Stimulated activated CD4-positive, alpha-beta T cell treated with anti-CD3 and anti-CD28 coated beads, Interleukin-15, amount 100 ng/mL, for 48 hours (primary cell): ENCODE results near the gene MTCL1.
A peak's percentile ranks its signal among the peaks of the same experiment; 100 is the strongest.

Source experiments
- DNase-seq, 2 donors: peaks; one replicate each; pipeline ENCODE4 v3.0.0-alpha.2; 2020; ENCODE audit warnings: low read depth in 2 of 2

The MTCL1 gene

DNA sequence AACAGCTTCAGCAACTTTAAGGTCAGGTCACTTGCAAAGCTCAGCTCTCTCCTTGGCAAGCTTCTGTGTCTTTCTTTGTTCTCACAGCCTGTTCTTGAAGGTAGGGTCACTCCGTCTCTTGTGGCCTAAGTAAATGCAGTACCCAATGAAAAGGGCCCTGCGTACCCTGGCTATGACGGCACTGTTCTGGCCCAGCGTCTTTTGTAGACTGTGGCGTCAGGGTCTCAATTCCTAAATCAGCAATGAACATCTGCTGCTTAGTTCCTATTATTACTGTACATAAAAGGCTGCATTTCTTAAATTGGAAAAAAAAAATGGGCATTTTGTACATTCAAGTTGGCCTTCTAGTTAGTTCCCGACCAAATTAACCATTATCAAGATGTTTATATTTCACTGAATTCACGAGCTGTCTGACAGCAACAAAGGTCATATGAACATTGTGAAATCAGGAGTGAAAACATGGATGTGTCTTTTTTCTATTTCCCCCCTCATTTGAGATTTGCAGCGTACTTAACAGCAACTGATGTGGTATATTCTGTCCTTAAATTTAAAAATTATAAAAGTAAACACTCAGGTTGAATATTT lies 17.0 kb upstream of the MTCL1 start:
- DNase-seq, result no peak

GRCh38 chr18:8688816-8689215 lies 16.5 kb upstream of the MTCL1 start:
- DNase-seq, result no peak

DNA sequence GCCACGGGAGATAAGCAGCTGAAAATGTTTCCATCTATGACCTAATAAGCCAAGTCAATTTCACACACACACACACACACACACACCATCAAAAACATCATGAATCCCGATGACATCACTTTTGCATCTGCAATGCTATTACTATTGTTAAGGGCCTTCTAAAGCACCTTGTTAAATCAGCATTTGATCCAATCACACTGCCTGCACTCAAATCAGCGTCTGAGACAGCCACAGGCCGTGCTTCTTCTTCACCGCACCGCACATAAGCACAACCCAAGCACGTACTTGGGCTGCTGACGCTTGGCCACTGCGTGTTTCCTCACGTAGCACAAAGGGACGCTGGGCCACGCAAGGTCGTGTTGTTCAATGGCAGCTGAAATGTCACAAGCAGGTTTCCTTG lies 15.8 kb upstream of the MTCL1 start:
- DNase-seq, result no peak

- no peak for DNase-seq
These were observed 10.5 kb upstream of the MTCL1 start for GRCh38 chr18:8694891-8695290.

GRCh38 chr18:8695932-8696517 lies 9.3 kb upstream of the MTCL1 start:
- DNase-seq, result no peak

- DNase-seq, result peak; percentile 33 to 61
These were observed 8.6 kb upstream of the MTCL1 start for GRCh38 chr18:8696749-8697211.

GRCh38 chr18:8699126-8699525 lies 6.2 kb upstream of the MTCL1 start:
- no peak for DNase-seq

DNA sequence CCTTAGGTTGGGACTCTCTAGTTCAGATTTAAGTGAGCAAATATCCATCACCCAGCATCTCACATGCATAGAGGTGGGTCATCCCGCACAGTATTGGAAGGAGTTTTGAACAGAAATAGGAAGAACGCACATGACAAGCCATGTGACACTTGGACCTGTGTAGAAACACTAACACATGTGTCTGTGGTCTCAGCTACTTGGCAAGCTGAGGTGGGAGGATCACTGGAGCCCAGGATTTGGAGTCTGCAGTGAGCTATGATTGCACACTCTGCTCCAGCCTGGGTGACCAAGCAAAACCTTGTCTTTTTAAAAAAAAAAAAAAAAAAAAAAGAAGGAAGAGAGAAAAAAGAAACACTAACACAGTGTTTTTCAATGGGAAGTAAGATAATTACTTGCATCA lies 5.4 kb upstream of the MTCL1 start:
- no peak for DNase-seq

DNA sequence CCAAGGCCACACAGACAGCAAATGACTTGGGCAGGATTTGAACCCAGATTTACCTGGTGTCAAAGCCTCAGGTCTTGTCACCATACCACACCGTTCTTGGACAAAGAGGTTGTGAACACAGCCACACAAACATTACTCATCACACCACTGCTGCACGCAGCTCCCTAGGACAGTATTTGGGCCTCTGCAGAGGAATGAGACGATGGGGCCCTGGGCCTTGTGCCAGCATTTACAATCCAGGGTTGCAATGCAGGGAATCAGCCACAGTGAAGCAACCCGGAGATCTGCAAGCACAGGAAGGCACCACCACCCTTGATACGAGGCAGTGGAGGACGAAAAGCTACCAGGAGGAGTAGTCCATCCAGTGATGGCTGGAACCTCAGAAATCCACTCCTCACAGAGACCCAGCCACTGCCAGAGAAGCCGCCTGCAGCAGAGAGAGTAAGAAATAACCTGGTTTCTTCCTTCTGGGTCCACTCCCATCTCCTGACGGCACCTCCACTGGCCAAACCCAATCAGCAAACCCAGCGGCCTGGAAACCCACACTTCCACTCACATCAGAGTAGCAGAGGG lies 3.7 kb upstream of the MTCL1 start:
- DNase-seq, result no peak

GRCh38 chr18:8702668-8703067 lies 2.7 kb upstream of the MTCL1 start:
- DNase-seq, result no peak

GRCh38 chr18:8703092-8703709 lies 2.2 kb upstream of the MTCL1 start:
- no peak for DNase-seq

- DNase-seq, result no peak
These were observed 1.5 kb upstream of the MTCL1 start for GRCh38 chr18:8703781-8704301.

DNA sequence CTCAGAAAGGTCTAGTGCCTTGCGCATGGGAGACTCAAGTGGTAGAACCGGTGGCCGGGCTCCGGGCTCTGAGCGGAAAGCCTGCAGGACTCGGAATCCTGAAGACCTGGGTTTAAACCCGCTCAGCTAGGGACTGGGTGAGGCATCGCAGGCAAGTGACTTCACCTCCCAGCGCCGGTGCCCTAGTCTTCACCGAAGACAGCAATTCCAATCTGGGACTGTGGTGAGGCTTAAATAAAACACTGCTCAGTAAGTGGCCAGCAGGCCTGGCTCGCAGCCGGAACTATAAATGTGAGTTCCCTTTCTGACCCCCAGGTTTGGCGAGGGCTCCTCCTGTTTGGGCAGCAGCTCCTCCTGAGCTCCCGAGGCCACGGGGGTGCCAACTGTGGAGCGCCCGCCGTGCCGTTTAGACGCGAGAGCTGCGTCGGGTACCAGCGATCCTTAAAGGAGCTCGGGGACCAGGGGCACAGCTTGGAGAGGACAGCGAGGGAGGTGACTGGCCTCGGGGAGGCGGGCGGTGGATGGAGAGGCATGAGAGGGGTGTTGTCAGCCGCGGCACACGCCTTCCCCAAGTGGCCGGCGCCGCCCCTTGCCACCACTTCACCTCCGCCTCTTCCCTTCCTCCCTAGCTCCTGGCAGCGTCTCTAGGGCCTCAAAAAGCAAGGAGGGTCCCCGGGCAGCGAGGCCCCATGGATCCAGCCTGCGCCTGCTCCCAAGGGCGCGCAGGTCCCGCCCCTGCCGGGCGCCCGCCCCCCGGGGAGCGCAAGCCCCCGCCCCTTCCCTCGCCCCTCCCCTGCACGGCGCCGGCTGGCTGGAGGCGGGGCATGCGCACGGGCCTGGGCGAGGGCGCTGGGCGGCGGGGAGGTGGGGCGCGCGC lies 757 bp upstream of the MTCL1 start:
- peak; percentile 39 to 77 for DNase-seq

DNA sequence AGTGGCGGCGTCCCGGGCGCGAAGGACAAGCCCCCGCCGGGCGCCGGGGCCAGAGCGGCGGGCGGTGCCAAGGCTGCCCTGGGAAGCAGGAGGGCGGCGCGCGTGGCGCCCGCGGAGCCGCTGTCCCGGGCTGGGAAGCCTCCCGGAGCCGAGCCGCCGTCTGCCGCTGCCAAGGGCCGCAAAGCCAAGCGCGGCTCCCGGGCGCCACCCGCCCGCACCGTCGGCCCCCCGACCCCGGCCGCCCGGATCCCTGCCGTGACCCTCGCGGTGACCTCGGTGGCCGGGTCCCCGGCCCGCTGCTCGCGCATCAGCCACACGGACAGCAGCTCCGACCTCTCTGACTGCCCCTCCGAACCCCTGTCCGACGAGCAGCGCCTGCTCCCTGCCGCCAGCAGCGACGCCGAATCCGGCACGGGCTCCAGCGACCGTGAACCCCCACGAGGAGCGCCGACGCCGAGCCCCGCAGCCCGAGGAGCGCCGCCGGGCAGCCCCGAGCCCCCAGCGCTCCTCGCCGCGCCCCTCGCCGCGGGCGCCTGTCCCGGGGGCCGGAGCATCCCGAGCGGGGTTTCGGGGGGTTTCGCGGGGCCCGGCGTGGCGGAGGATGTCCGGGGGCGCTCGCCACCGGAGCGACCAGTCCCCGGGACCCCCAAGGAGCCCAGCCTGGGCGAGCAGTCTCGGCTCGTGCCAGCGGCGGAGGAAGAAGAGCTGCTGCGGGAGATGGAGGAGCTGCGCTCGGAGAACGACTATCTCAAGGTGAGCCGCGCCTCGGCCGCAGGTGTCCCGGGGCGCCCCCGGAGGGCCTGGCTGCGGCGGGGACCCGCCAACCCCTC lies 820 bp downstream of the MTCL1 start:
- no peak for DNase-seq

DNA sequence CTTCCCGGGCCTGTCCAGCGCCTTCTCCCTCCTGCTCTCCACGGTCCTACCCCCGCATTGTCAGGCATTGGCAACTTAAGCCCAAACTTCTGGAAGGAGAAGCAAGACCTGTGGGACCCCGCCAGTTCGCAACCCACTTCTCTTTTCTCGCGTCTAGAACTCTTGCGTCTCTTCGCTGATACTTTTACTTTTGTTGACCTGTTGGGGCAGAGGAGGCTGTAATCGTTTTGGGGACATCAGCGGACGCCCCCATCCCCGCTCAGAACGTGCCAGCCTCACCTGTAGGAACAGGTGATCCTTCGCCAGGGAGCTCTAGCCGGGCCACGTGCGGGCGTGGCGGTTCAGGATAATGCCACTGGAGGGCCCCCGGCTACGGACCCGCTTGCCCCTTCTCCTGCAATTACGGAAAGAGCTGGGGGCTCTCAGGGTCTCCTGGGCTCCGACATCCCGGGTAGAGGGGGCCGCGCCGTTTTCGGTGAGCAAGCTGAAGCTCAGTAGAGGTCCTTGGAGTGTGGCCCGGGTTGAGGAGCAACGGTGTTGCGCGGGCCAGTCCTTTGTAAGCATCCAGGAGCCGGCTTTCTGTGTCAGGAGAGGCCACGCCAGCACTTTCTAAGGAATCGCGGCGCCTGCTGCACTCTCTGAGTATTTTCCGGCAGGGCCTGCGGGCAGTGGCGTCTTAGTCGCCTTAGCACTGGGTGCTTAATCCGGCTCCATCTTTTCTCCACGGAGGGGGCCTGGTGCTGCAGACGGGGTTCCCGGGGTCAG lies 1.6 kb downstream of the MTCL1 start:
- DNase-seq, result no peak

- DNase-seq, result no peak
These were observed 2.4 kb downstream of the MTCL1 start for GRCh38 chr18:8707556-8708300.

- DNase-seq, result no peak
These were observed 3.3 kb downstream of the MTCL1 start for GRCh38 chr18:8708670-8709069.

DNA sequence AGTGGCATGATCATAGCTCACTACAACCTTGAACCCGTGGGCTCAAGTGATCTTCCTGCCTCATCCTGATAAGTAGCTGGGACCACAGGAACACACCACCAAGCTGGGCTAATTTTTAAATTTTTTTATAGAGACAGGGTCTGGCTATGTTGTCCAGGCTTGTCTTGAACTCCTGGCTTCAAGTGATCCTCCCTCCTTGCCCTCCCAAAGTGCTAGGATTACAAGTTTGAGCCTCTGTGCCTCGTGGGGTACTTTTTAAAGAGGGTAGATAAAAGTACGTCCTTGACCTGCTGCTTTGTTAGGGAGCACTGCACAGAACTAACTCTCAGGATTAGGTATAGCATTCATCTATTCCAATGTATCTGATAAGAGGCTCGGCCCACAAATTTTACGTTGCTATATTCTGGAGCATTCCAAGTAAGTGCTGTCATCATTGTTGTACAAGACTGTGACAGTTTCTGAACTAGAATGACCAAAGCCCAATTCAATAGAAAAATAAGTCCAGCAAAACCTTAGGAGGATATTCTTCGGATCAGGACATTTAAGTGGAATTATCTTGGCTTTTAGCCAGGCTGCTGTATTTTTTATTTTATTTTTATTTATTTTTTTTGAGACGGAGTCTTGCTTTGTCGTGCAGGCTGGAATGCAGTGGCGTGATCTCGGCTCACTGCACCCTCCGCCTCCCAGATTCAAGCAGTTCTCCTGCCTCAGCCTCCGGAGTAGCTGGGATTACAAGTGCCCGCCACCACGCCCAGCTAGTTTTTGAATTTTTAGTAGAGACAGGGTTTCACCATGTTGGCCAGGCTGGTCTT lies 4.1 kb downstream of the MTCL1 start:
- no peak for DNase-seq

GRCh38 chr18:8711736-8712135 lies 6.4 kb downstream of the MTCL1 start:
- no peak for DNase-seq
